AG04450 (cell line): ENCODE measurements around the gene STIM2. TPM values are rescaled to one million over a fixed set of nuclear protein-coding genes. Genes with fewer than 3 reads are reported as not detected.
"Not testable (repeated sequence)": the region's sequence is repeated elsewhere in the genome, so short reads cannot be mapped to it uniquely, and the experiment has no call there.

Source experiments
- CTCF ChIA-PET: fragments of 300-600, 350-600 bp; formaldehyde crosslinking; extraction: SDS; loops from one replicate; lab custom pipeline; 2022; ENCODE audit warnings: antibody characterized with exemption, inconsistent platforms; lab: Charles Lee
- POLR2A ChIA-PET: fragments of 350-600 bp; formaldehyde crosslinking; extraction: SDS; loops from one replicate; lab custom pipeline; 2021; ENCODE audit warnings: antibody characterized with exemption, inconsistent platforms; lab: Yijun Ruan, JAX
- DNase-seq: peaks from one replicate; pipeline ENCODE4 v3.0.0-alpha.2; 2011; ENCODE audit warnings: low read depth, low spot score
- H3K27ac ChIP-seq: one replicate; pipeline ENCODE4 v1.5.1; 2012; ENCODE audit warnings: low read depth, low read length, control low read depth
- H3K27me3 ChIP-seq: one replicate; pipeline ENCODE4 v1.6.0; 2012; ENCODE audit warnings: low read length; ENCODE audit not compliant: control insufficient read depth, insufficient read depth
- H3K4me3 ChIP-seq: 2 replicates; pipeline ENCODE4 v1.5.1; 2011; ENCODE audit warnings: mild to moderate bottlenecking, low read depth, low read length, control low read depth
- H3K9me3 ChIP-seq: 2 replicates; pipeline ENCODE4 v1.5.1; 2012; ENCODE audit warnings: low read length; ENCODE audit not compliant: control insufficient read depth, insufficient read depth
- polyA plus RNA-seq: library from polyadenylated mRNA; depleted of rRNA; stranded (reverse); fragments of >200 nt; gene quantifications from 2 replicates; pipeline ENCODE4 v1.2.3, GENCODE V29; 2011
- TF ChIP-seq, protein P1 (sequence below): IDR thresholded peaks from 2 replicates; pipeline ENCODE4 v1.5.1; 2011; ENCODE audit warnings: low read depth, low read length, control low read depth, inconsistent platforms

STIM2 gene
- polyA plus RNA-seq, 1 experiment: 26.8 TPM

GRCh38 chr4:26891867-26892266 lies 31.2 kb downstream of the STIM2 start:
- TF ChIP-seq, protein P1, sequence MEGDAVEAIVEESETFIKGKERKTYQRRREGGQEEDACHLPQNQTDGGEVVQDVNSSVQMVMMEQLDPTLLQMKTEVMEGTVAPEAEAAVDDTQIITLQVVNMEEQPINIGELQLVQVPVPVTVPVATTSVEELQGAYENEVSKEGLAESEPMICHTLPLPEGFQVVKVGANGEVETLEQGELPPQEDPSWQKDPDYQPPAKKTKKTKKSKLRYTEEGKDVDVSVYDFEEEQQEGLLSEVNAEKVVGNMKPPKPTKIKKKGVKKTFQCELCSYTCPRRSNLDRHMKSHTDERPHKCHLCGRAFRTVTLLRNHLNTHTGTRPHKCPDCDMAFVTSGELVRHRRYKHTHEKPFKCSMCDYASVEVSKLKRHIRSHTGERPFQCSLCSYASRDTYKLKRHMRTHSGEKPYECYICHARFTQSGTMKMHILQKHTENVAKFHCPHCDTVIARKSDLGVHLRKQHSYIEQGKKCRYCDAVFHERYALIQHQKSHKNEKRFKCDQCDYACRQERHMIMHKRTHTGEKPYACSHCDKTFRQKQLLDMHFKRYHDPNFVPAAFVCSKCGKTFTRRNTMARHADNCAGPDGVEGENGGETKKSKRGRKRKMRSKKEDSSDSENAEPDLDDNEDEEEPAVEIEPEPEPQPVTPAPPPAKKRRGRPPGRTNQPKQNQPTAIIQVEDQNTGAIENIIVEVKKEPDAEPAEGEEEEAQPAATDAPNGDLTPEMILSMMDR: no peak
- no peak for DNase-seq
- Histone ChIP-seq H3K9me3 (no peaks in the 10 kb centered on the region), H3K4me3 (no peak overlapping the region), H3K27ac (no peak overlapping the region), H3K27me3 (no peaks in the 10 kb centered on the region)
- ChIA-PET POLR2A (no interaction called here), CTCF (no interaction called here)

DNA sequence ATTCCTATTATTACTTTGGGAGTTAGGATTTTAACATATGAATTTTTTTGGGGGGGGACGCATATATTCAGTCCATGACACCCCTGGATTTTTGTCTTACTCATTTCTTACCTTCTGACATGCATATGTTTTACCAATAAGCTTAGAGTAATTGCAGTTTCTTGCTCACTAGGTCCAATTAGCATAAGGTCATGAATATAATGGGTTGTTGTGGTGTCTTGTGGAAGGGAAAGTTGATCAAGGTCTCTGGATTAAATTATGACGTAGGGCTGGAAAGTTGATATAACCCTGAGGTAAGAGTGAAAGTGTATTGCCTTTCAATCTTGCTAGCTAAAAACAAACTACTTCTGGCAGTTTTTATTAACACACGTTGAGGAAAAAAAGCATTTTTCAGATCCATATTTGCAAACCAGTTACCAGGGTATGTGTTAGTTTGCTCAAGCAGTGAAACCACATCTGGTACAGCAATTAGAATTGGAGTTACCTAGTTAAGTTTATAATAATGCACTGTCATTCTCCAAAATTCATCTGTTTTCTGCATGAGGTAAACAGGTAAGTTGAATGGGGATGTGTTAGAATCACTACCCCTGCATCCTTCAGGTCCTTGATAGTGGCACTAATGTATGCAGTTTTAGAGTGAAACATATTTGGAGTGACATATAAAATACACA lies 32.0 kb downstream of the STIM2 start:
- TF ChIP-seq, protein P1: no peak
- no peaks in the 10 kb centered on the region for H3K27me3 ChIP-seq
- H3K4me3 ChIP-seq: no peak overlapping the region
- POLR2A ChIA-PET: no interaction called here
- CTCF ChIA-PET: no interaction called here
- H3K9me3 ChIP-seq: no peaks in the 10 kb centered on the region
- no peak overlapping the region for H3K27ac ChIP-seq
- DNase-seq: no peak

GRCh38 chr4:26893491-26893890 lies 32.9 kb downstream of the STIM2 start:
- H3K27me3 ChIP-seq: no peaks in the 10 kb centered on the region
- no peak overlapping the region for H3K27ac ChIP-seq
- ChIA-PET POLR2A (no interaction called here), CTCF (no interaction called here)
- H3K4me3 ChIP-seq: no peak overlapping the region
- no peak for DNase-seq
- H3K9me3 ChIP-seq: no peaks in the 10 kb centered on the region
- TF ChIP-seq, protein P1: no peak

DNA sequence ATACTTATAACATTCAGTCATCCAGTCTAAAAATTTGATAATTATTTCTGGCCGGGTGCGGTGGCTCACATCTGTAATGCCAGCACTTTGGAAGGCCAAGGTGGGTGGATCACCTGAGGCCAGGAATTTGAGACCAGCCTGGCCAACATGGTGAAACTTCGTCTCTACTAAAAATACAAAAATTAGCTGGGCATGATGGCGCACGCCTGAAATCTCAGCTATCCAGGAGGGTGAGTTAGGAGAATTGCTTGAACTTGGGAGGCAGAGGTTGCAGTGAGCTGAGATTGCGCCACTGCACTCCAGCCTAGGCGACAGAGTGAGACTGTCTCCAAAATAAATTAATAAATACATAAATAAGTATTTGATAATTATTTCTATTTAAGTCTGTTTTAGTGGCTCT lies 34.2 kb downstream of the STIM2 start:
- H3K9me3 ChIP-seq, H3K27me3 ChIP-seq, H3K27ac ChIP-seq, H3K4me3 ChIP-seq, CTCF ChIA-PET, POLR2A ChIA-PET, DNase-seq: not testable (repeated sequence)

DNA sequence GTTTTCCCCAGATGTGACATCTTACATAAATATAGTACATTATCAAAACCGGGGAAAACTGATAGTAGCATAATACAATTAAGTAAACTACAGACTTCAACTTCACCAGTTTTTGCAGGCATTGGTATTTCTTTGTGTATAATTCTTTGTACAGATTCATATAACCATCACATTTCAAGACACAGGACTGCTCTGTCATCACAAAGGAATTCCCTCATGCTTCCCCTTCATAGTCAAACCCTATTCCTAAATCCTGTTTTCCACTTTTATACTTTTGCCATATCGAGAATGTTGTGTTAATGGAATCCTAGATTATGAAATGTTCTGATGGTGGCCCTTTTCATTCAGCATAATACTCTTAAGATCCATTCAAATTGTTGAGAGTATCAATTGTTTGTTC lies 36.0 kb downstream of the STIM2 start:
- Histone ChIP-seq H3K4me3 (no peak overlapping the region), H3K9me3 (no peaks in the 10 kb centered on the region), H3K27ac (no peak overlapping the region), H3K27me3 (no peaks in the 10 kb centered on the region)
- DNase-seq: peak; percentile 38
- TF ChIP-seq, protein P1: no peak
- ChIA-PET CTCF (no interaction called here), POLR2A (no interaction called here)
